ENCODE results near the gene COBL. TPM values are rescaled to one million over a fixed set of nuclear protein-coding genes. Genes with fewer than 3 reads are reported as not detected.
A peak's percentile ranks its signal among the peaks of the same experiment; 100 is the strongest.

The COBL gene
- total and polyA plus RNA-seq, 2 of the 4 experiments (the other 2 are of a cell fraction) = under 0.01 TPM; not detected in 1

DNA sequence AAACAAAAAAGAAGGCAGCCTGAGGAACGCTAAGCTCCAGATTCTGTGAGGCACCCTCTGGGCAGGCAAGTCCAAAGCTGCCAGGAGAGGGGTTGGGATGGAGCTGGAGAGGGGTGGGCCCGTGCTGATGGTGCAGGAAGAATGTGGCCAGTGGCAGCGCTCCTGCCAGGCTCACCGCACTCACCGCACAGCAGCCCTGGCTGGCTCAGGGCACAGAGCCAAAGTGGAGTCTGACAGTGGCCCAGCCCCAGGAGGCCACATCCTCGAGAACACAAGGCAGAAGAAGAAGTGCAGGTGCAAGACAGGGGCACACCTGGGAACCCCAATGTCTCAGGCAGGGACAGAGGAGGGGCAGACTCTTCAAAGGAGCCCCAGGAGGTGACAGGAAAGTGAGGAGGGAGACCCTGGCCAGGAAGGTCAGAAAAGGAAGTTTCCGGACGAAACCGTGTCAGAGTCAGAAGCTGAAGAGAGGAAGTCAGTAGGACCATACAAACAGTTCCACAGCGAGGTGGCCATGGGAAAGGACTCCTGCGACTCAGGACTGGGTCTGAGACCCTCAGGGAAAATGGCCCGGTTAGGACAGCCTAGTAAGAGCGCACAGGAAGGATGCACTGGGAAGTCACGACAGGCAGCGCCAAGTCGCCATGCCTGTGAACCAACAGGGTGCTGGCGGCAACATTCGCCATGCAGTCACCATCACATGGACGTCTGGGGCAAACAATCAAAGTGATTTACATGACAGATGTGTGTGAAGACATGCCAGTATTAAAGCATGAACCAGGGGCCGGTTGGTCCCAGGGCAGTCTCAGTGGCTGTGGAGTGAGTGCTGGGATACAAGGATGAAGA, 54.4 kb downstream of the COBL start:
- no peaks in the 10 kb centered on the region for H3K9me3 ChIP-seq (ENCODE audit: control insufficient read depth, insufficient read depth, low read length)
- H3K27ac ChIP-seq (ENCODE audit: insufficient read depth, low read length) = no peak overlapping the region
- dilution Hi-C loops (cut with HindIII; ENCODE audit: low sequenced_read_pairs, unreplicated experiment) = no loop called here
- no peak overlapping the region for H3K9ac ChIP-seq (ENCODE audit: low read depth, low read length)
- H2BK15ac ChIP-seq (ENCODE audit: low read depth, low read length) = no peak overlapping the region
- intact Hi-C loops (cut with micrococcal nuclease) = no loop called here
- peak overlapping the region; percentile 10 for H2AK9ac ChIP-seq (replicated peaks; ENCODE audit: low read depth, low read length, poor library complexity)
- H2BK20ac ChIP-seq (ENCODE audit: low read depth, low read length) = no peak overlapping the region
- no peak overlapping the region for H3K56ac ChIP-seq (ENCODE audit: extremely low read depth, insufficient read depth, low read length)
- H3K18ac ChIP-seq (ENCODE audit: low read depth, low read length) = no peak overlapping the region
- in situ Hi-C loops (cut with MboI; ENCODE audit: low sequenced_read_pairs) = no loop called here
- no TSS peak for BruUV-seq (replicated peaks)
- no peak overlapping the region for H2BK120ac ChIP-seq (ENCODE audit: low read depth, low read length)
- no peak overlapping the region for H3K4me2 ChIP-seq (ENCODE audit: low read depth, low read length)
- H2AK5ac ChIP-seq (ENCODE audit: low read depth, low read length) = no peak overlapping the region
- no peak overlapping the region for H3K14ac ChIP-seq (replicated peaks; ENCODE audit: low read depth, low read length)
- H3K4ac ChIP-seq (ENCODE audit: low read depth, low read length) = no peak overlapping the region
- H3K23ac ChIP-seq (ENCODE audit: low read depth, low read length) = no peak overlapping the region
- H2AFZ ChIP-seq (replicated peaks; ENCODE audit: low read length, poor library complexity) = no peak overlapping the region
- H4K20me1 ChIP-seq (ENCODE audit: insufficient read depth, low read length) = no peaks in the 10 kb centered on the region
- DNase-seq (no peak), ATAC-seq (ENCODE audit: low read depth) (no peak)
- 70% methylated on average over 14 of the region's 20 CpGs; no CpG with 5 or more reads in 1 of the 2 experiments for WGBS, 2 experiments (ENCODE audit: extremely low coverage in 2 of 2, insufficient read length in 1 of 2)
- no peak overlapping the region for H2BK5ac ChIP-seq (ENCODE audit: low read depth, low read length, poor library complexity, severe bottlenecking)
- CTCF ChIA-PET = no interaction called here
- H4K91ac ChIP-seq (ENCODE audit: insufficient read depth, low read depth, low read length) = no peak overlapping the region
- no peak overlapping the region for H4K5ac ChIP-seq (ENCODE audit: low read depth, low read length)
- H3K4me3 ChIP-seq (ENCODE audit: insufficient read depth, low read depth, low read length) = no peak overlapping the region
- H3K36me3 ChIP-seq (ENCODE audit: control insufficient read depth, insufficient read depth, low read length) = no peaks in the 10 kb centered on the region
- no peaks in the 10 kb centered on the region for H3K27me3 ChIP-seq (ENCODE audit: control insufficient read depth, insufficient read depth, low read length)
- no peaks in the 10 kb centered on the region for H3K9me1 ChIP-seq (ENCODE audit: insufficient read depth, low read length)
- H3K79me1 ChIP-seq (ENCODE audit: low read depth in 1 of 2, low read length in 2 of 2) = no peaks in the 10 kb centered on the region
- no peaks in the 10 kb centered on the region for H3K4me1 ChIP-seq (ENCODE audit: control insufficient read depth, insufficient read depth, low read length)
- H4K8ac ChIP-seq (ENCODE audit: low read depth in 2 of 2, low read length in 2 of 2) = no peak overlapping the region
- POLR2A ChIA-PET (ENCODE audit: unreplicated experiment) = no interaction called here
- TF ChIP-seq NFE2L2 (IDR thresholded peaks at IDR 0.05; ENCODE audit: low read depth, low read length) (no peak), CTCF (conservative IDR thresholded peaks at IDR 0.05; ENCODE audit: low read depth, low read length) (no peak), RCOR1 (IDR thresholded peaks at IDR 0.05; ENCODE audit: insufficient replicate concordance, low read length) (no peak), SMC3 (IDR thresholded peaks at IDR 0.05; ENCODE audit: low read depth, low read length) (no peak), BHLHE40 (IDR thresholded peaks at IDR 0.05; ENCODE audit: low read depth, low read length) (no peak), MAZ (IDR thresholded peaks at IDR 0.05; ENCODE audit: borderline replicate concordance, low read depth, low read length) (no peak), MAFK (IDR thresholded peaks at IDR 0.05; ENCODE audit: low read depth, low read length) (no peak), RAD21 (IDR thresholded peaks at IDR 0.05; ENCODE audit: low read length) (no peak), MXI1 (IDR thresholded peaks at IDR 0.05; ENCODE audit: borderline replicate concordance, low read depth, low read length) (no peak), CHD1 (IDR thresholded peaks at IDR 0.05; ENCODE audit: low read depth, low read length) (no peak), CEBPB (IDR thresholded peaks at IDR 0.05; ENCODE audit: low read depth, low read length) (no peak), RFX5 (IDR thresholded peaks at IDR 0.05; ENCODE audit: low read depth, low read length) (no peak), USF2 (IDR thresholded peaks at IDR 0.05; ENCODE audit: low read depth, low read length) (no peak), FOS (IDR thresholded peaks at IDR 0.05; ENCODE audit: low read depth, low read length) (no peak), ELK1 (IDR thresholded peaks at IDR 0.05; ENCODE audit: borderline replicate concordance, low read depth, low read length) (no peak)

Measured in IMR-90 (cell line).